Hematopoietic multipotent progenitor cell treated with erythropoietin and hydrocortisone succinate and interleukin-3 and kit ligand, for 17 days (in vitro differentiated cells): ENCODE results near the gene LVRN.

Source experiments
- DNase-seq: peaks from one replicate; pipeline ENCODE4 v3.0.0-alpha.2; 2015; ENCODE audit warnings: low spot score

The LVRN gene

DNA sequence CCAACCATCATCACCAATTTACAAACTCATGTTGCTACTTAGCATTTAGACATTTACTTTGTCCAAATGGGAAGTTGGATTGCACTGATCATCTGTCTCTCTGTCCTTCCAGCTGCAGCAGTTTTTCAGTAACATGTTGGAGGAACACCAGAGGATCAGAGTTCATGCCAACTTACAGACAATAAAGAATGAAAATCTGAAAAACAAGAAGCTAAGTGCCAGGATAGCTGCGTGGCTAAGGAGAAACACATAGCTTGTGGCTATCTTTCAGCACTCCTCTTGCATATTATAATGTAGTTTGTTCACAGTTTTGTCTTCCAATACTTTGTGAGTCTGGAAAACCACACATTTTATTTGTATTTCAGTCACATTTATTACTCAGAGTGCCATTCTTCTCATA, 63.6 kb downstream of the LVRN start:
- no peak for DNase-seq

- DNase-seq, result no peak
Observed at GRCh38 chr5:116032094-116032517, 69.8 kb downstream of the LVRN start, which contains the start of gene ARL14EPL. TSS of gene ARL14EPL (plus strand) at chr5:116032472. CDS start at chr5:116051466, 18,994 bp downstream.

DNA sequence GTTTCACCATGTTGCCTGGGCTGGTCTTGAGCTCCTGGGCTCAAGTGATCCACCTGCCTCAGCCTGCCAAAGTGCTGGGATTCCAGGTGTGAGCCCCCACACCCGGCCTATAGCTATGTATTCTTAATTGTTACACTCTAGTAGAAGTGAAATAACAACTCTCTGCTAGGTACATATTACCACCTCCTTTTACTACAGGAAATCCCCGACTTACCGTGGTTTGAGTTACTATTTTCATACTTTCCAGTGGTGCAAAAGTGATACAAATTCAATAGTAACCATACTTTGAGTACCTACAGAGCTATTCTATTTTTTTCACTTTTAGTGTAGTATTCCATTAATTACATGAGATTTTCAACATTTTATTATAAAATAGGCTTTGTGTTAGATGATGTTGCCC, 70.7 kb downstream of the LVRN start:
- DNase-seq, result no peak

GRCh38 chr5:116035123-116035522, 72.8 kb downstream of the LVRN start:
- DNase-seq, result no peak

DNA sequence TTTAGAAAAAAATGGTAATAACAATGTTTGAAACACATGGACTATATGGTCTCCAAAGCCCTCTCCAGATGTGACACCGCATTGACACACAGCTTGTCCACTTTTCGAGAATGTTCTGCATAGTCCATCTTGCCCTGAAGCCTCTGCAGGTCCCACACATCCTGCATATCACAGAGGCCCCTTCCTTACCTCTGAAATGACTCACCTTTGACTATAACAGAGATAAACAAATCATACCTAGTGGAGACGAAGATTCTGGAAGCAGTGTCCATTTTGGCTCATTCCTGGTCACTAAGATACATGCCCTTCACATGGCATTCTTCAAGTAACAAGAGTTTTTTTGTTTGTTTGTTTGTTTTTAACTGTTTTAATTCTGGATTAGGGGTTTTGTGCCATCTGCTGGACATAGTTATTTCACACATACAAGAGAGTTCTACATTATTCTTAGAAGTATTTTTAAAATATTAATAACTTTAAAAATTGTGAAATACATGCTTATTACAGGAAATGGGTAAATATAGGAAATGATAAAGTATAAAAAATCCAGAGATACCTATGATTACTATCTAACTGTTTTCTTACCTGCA, 75.1 kb downstream of the LVRN start:
- no peak for DNase-seq

DNA sequence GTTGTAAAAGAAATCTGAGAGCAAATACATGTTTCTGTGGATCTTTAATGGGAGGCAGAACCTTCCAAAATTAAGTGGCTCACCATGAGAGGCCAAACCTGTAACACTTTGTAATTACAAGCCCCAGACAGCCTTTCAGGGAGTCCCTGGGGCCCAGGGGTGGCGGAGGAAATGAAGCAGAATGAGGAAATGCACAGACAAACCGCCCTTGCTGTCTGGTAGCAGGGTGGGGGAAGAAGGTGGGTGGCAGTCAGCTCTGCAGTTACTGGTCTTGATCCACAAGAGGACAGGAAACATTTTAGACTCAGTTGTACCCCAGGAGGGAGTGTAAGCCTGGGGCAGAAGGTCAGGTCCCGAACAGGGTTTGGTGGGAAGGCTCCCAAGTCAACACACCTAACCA, 76.5 kb downstream of the LVRN start:
- DNase-seq, result no peak

- DNase-seq, result no peak
Observed at GRCh38 chr5:116042375-116042774, 80.1 kb downstream of the LVRN start.

DNA sequence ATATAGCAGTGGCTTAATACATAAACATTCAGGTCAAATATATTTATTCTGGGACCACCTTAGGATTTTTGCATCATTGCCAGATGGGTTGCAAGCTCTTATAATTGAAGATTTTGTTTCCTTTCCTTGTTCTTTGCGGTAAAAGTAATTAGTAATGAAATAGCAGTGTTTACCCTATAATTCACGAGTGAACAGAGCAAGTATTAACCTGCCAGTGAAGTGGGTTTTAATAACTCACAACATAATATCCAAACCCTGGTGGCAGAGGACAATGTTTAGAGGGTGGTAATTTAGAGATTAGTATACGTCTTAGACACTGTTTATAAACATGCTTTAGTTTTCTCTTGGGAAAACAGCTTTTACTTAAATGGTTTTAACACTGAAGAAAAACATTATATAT, 81.8 kb downstream of the LVRN start:
- no peak for DNase-seq

DNA sequence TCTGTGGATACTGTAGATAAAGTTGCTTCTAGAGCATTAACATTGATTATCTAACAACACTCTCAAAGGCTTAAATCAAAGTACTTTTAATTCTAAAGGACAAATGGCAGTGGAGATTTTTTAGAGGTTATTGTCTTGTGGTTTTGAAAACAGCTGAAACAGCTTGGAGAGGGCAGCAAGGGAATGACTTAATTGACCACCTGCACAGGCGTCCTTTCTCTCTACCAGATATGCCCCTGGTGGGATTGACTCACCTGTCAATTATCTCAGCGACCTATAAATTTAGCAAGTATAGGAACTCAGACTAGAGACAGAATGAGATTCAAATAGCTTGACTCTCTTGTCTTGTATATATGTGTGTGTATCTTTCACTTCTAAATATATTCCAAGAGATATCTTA, 83.5 kb downstream of the LVRN start:
- DNase-seq, result no peak

- DNase-seq, result no peak
Observed at GRCh38 chr5:116046261-116046660, 84.0 kb downstream of the LVRN start.

DNA sequence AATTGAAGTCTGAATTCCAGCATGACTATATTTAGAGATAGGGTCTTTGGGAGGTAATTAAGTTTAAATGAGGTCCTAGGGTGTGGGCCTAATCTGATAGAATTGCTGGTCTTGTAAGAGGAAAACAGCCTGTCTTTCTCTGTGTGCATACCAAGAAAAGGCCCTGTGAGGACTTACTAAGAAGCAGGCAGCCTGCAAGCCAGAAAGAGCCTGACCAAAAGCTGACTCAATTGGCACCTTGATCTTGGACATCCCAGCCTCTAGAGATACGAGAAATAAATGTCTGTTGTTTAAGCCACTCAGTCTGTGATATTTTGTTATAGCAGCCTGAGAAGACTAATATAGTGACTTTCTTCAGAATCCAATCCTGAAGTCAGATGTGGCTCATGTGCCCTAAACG, 84.5 kb downstream of the LVRN start:
- no peak for DNase-seq

DNA sequence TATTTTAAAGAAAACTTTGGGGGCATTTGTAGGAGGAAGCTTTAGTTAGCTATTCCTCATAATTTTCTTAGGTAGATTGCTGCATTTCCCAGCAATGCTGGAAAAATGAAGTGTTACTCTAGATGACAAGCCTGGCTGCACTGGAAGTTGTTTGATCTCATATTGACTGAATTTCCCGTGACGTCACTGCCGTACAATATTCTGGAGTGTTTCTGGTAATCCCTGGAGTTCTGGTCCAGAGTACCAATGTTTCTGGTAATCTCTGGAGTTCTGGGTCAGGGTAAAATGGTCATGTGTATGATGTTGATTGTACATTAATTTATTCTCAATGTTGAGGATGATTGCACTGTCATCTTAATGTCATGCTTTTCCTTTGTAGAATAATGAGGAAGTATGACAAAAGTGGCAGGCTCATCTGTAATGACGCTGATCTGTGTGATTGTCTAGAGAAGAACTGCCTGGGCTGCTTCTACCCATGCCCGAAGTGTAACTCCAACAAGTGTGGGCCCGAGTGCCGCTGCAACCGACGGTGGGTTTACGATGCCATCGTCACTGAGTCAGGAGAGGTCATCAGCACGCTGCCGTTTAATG, 96.2 kb downstream of the LVRN start:
- DNase-seq, result no peak

DNA sequence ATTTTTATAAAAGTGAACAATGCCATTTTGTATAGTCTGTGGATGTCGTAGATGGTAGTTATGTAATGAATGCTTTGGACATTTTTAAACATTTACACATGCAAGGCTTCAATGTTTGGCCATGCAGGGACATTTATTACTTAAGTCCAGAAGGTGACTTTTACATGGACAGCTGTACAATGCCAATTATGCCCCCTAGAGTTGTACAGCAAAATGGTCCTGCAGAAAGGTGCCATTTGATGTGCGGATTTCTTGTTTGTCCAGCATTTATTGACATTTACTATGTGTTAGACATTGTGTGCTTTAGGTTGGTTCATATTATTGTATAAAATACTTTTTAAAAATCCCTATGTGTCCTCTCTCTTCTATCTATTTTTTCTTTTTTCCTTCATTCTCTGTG, 100.1 kb downstream of the LVRN start:
- no peak for DNase-seq

- no peak for DNase-seq
Observed at GRCh38 chr5:116063950-116064349, 101.7 kb downstream of the LVRN start.

DNA sequence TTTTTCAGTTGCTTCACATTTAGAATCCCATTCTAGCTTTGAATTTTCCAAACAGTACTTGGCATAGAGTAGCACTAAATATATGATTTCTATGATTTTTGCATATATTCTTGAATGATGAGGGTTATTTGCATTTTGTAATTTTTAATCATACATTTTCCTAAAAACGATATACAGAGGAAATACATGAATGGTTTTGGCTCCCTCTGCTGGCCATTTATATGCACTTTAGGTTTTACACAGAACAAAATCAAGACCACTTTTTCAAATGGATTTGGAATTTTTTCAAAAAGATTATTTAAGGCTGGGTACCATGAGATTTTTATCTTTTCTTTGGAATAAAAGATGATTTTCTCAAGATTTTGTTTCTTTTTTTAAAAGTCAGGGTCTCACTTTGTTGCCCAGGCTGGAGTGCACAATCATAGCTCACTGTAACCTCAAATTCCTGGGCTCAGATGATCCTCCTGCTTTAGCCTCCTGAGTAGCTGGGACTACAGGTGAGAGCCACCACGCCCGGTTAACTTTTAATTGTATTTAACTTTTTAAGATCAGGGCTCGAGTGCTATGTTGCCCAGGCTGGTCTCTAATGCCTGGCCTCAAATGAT, 105.9 kb downstream of the LVRN start:
- peak; percentile 53 for DNase-seq

DNA sequence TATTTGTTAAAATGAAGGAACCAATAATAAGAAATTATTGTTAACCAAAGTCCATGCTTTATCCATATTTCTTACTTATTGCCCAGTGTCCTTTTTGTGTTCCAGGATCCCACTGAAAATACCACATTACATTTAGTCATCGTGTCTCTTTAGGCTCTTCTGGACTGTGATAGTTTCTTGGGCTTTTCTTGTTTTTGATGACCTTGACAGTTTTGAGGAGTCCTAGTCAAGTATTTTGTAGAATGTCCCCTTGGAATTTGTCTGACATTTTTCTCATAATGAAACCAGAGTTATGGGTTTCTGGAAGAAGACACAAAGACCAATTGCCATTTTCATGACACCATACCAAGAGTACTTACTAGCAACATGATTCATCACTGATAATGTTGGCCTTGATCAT, 108.9 kb downstream of the LVRN start:
- DNase-seq, result no peak

DNA sequence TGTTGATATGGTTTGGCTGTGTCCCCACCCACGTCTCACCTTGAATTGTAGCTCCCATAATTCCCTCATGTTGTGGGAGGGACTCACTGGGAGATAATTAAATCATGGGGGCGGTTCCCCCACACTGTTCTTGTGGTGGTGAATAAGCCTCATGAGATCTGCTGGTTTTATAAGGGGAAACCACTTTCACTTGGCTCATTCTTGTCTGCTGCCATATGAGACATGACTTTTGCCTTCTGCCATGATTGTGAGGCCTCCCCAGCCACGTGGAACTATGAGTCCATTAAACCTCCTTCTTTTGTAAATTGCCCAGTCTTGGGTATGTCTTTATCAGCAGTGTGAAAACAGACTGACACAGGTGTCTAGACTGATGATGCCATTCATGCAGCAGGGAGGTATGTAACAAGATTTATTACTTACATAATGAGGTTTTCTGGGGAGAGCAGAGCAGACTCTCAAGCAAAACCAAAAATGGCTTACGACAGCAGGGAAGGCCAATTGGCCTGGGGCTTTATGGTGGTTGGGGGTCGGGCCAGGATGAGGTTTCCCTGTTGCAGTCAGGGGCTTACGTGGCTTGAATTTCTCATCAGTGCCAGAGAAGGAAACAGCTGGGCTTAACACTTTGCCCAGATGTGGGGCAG, 113.0 kb downstream of the LVRN start:
- DNase-seq, result no peak

DNA sequence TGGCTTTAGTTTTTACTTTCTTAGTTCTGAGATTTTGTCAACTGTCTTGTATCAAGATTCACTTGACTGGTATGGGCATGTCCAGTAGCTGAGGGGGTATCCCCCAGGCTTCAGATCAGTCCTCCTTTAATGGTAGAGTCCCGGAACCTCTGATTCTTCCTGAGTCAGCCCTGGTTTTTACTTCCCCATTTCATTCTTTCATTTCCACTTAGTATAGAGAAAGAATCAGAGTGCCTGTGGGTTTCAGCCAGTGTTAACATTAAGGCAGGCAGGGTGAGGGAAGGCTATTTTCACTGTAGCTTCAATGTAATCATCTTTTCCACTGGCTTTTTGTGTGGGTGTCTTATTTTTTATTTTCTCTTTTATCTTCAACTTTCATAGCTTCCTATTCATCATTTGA, 114.2 kb downstream of the LVRN start:
- no peak for DNase-seq
